ENCODE data around the gene F7.
"Not testable (repeated sequence)": the region's sequence is repeated elsewhere in the genome, so short reads cannot be mapped to it uniquely, and the experiment has no call there.

Gene F7

GRCh38 chr13:113151745-113152690 lies 46.4 kb downstream of the F7 start:
- DNase-seq (ENCODE audit: low read depth in 1 of 2, low spot score in 1 of 2): no peak

GRCh38 chr13:113152691-113152983 lies 47.0 kb downstream of the F7 start:
- DNase-seq (ENCODE audit: low read depth in 1 of 2, low spot score in 1 of 2): no peak

GRCh38 chr13:113152984-113153809 lies 47.6 kb downstream of the F7 start:
- DNase-seq (ENCODE audit: low read depth in 1 of 2, low spot score in 1 of 2): no peak

GRCh38 chr13:113153810-113154748 lies 48.5 kb downstream of the F7 start:
- DNase-seq (ENCODE audit: low read depth in 1 of 2, low spot score in 1 of 2): peak; percentile 65 to 70

GRCh38 chr13:113155201-113155600 lies 49.6 kb downstream of the F7 start:
- no peak for DNase-seq (ENCODE audit: low read depth in 1 of 2, low spot score in 1 of 2)

- DNase-seq (ENCODE audit: low read depth in 1 of 2, low spot score in 1 of 2): no peak
Measured at GRCh38 chr13:113155982-113156655, 50.5 kb downstream of the F7 start.

- no peak for DNase-seq (ENCODE audit: low read depth in 1 of 2, low spot score in 1 of 2)
Measured at GRCh38 chr13:113157206-113157928, 51.8 kb downstream of the F7 start.

- no peak for DNase-seq (ENCODE audit: low read depth in 1 of 2, low spot score in 1 of 2)
Measured at GRCh38 chr13:113157929-113158747, 52.5 kb downstream of the F7 start, which contains the start of gene PROZ. PROZ (plus strand) TSS chr13:113158648; CDS start chr13:113158661, 13 bp downstream.

GRCh38 chr13:113158946-113159345 lies 53.4 kb downstream of the F7 start:
- no peak for DNase-seq (ENCODE audit: low read depth in 1 of 2, low spot score in 1 of 2)

- no peak for DNase-seq (ENCODE audit: low read depth in 1 of 2, low spot score in 1 of 2)
Measured at GRCh38 chr13:113159701-113160100, 54.1 kb downstream of the F7 start.

GRCh38 chr13:113160983-113161382 lies 55.4 kb downstream of the F7 start:
- DNase-seq (ENCODE audit: low read depth in 1 of 2, low spot score in 1 of 2): no peak

- no peak for DNase-seq (ENCODE audit: low read depth in 1 of 2, low spot score in 1 of 2)
Measured at GRCh38 chr13:113161433-113161832, 55.8 kb downstream of the F7 start.

GRCh38 chr13:113161975-113162374 lies 56.4 kb downstream of the F7 start:
- not testable (repeated sequence) for DNase-seq (ENCODE audit: low read depth in 1 of 2, low spot score in 1 of 2)

GRCh38 chr13:113162783-113163685 lies 57.4 kb downstream of the F7 start:
- no peak for DNase-seq (ENCODE audit: low read depth in 1 of 2, low spot score in 1 of 2)

GRCh38 chr13:113164492-113164891 lies 58.9 kb downstream of the F7 start:
- DNase-seq (ENCODE audit: low read depth in 1 of 2, low spot score in 1 of 2): no peak

- DNase-seq (ENCODE audit: low read depth in 1 of 2, low spot score in 1 of 2): no peak
Measured at GRCh38 chr13:113166266-113166665, 60.7 kb downstream of the F7 start.

- no peak for DNase-seq (ENCODE audit: low read depth in 1 of 2, low spot score in 1 of 2)
Measured at GRCh38 chr13:113166681-113167080, 61.1 kb downstream of the F7 start.

GRCh38 chr13:113167155-113167554 lies 61.6 kb downstream of the F7 start:
- DNase-seq (ENCODE audit: low read depth in 1 of 2, low spot score in 1 of 2): no peak
